GM21717 (cell line): ENCODE results near the gene SPTA1.

Experiments used
- ATAC-seq: cut with Tn5 transposase; IDR thresholded peaks from one replicate; pipeline ENCODE4 v1.9.1; 2021; ENCODE audit warnings: mild to moderate bottlenecking, moderate library complexity; ENCODE audit not compliant: unreplicated experiment

SPTA1 gene

GRCh38 chr1:158577561-158577960 lies 109.0 kb downstream of the SPTA1 start:
- no peak for ATAC-seq

GRCh38 chr1:158572226-158572625 lies 114.3 kb downstream of the SPTA1 start:
- no peak for ATAC-seq

GRCh38 chr1:158570480-158570879 lies 116.0 kb downstream of the SPTA1 start, which contains the start of gene OR6P1:
TSS of gene OR6P1 (minus strand) at chr1:158570580. CDS start at chr1:158563604, 6,976 bp downstream.
- no peak for ATAC-seq

- no peak for ATAC-seq
Measured at GRCh38 chr1:158564608-158565007, 121.9 kb downstream of the SPTA1 start.

GRCh38 chr1:158563853-158564252 lies 122.7 kb downstream of the SPTA1 start:
- ATAC-seq = no peak
